HG02678 (cell line): ENCODE data around the gene KRTAP4-12.
"Not testable (repeated sequence)": the region's sequence is repeated elsewhere in the genome, so short reads cannot be mapped to it uniquely, and the experiment has no call there.

Source experiments
- ATAC-seq: cut with Tn5 transposase; IDR thresholded peaks from one replicate; pipeline ENCODE4 v1.9.1; 2021; ENCODE audit warnings: mild to moderate bottlenecking, moderate library complexity; ENCODE audit not compliant: unreplicated experiment

The KRTAP4-12 gene

GRCh38 chr17:41123991-41124371, at the start of gene KRTAP4-12:
KRTAP4-12 (minus strand) TSS chr17:41124182; CDS start chr17:41124122, 60 bp downstream.
- not testable (repeated sequence) for ATAC-seq

GRCh38 chr17:41171886-41172285, 47.9 kb upstream of the KRTAP4-12 start:
- no peak for ATAC-seq

DNA sequence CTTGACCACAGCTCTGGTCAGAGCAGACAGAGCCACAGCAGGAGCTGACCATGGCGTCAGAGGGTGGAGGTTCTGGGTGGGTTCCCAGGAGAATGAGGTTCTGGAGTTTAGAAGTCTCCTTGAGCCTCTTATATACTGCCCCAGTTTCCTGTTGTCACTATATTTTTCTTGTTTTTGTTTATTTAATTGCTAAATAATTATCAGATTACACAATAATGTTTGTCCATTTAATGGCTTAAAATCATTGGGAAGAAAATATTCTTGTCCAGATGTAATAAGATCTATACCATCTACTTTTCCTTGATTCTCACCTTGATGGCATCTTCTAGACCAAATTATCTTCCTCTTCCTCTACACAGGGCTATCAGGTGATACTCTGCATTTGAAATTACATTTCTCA, 44.1 kb upstream of the KRTAP4-12 start, which contains the start of gene KRTAP4-3:
KRTAP4-3 (minus strand) TSS at position 101 of the 400 bp plus-strand sequence; CDS start at position 52, 49 bp downstream.
- no peak for ATAC-seq

DNA sequence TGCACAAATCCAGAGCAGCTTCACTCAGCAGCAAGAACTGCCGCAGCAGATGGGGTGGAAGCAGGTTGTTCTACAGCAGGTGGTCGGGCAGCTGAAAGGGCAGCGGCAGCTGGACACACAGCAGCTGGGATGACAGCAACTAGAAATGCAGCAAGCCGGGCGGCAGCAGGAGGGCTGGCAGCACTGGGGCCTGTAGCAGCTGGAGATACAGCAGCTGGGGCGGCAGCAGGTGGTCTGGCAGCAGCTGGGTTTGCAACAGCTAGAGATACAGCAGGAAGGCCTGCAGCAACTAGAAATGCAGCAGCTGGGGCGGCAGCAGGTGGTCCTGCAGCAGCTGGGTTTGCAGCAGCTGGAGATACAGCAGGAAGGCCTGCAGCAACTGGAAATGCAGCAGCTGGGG, 43.6 kb upstream of the KRTAP4-12 start:
- no peak for ATAC-seq

GRCh38 chr17:41163828-41164227, 39.8 kb upstream of the KRTAP4-12 start:
- no peak for ATAC-seq

DNA sequence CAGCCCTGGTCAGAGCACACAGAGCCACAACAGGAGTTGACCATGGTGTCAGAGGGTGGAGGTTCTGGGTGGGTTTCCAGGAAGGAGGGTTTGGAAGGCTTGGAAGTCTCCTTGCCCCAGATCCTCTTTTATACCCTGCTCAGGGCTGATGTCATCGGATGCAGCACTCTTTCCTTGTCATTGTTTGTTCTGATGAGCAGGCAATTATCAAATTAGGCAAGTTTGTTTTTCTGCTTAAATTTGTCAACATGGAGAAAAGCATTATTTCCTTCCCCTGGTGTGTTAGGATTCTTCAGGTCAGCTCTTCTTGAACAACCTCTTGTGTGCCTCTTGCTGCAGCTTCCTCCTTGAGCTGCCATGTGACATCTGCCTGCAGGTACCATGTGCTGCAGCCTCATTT, 36.7 kb upstream of the KRTAP4-12 start, which contains the start of gene KRTAP4-4:
KRTAP4-4 (minus strand) TSS at position 101 of the 400 bp plus-strand sequence; CDS start at position 44, 57 bp downstream.
- no peak for ATAC-seq

- ATAC-seq = not testable (repeated sequence)
Observed at GRCh38 chr17:41160190-41160589, 36.2 kb upstream of the KRTAP4-12 start.

DNA sequence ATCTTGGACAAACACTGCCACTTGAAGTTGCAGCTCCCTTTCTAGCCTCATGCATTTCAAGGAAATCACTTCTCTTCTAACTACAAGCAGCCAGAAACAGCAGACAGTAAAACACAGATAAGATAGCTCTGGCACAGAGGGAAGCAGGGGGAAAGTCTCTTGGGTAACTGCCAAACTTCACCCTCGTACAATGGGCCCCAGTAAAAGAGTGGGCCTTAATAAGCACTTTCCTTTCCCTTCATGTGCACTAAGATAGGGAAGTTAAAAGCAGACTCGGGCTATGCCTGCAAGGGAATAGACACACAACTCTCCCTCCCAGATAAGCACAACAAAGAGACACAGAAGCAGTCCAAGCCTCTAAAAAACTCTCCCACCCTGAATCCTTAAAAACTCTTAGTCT, 29.9 kb upstream of the KRTAP4-12 start:
- ATAC-seq = no peak

- no peak for ATAC-seq
Observed at GRCh38 chr17:41151525-41151924, 27.5 kb upstream of the KRTAP4-12 start.

DNA sequence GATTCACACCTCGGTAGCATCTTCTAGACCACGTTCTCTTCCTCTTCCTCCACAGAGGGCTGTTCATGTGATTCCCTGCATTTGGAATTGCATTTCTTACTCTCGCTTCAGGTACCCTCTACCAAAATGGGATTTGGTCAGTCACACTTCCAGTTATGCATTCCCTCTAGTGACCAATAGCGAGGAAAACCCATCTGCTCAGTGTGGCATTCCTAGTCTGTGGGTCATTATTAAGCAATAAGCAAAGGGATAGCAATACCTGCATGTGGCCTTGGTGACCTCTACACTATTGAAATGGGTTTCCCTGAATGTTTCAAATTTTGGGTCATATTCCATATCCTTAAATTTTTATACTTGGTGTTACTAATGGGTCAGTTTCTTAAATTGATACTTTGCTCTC, 26.0 kb upstream of the KRTAP4-12 start:
- no peak for ATAC-seq

DNA sequence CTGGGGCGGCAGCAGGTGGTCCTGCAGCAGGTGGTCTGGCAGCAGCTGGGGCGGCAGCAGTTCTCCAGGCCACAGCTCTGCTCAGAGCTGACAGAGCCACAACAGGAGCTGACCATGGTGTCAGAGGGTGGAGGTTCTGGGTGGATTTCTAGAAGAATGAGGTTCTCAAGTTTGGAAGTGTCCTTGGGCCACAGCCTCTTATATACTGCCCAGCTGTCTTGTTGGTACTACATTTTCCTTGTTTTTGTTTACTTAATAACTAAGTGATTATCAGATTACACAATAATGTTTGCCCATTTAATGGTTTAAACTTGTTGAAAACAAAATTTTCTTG, 25.6 kb upstream of the KRTAP4-12 start, which contains the start of gene KRTAP4-5:
KRTAP4-5 (minus strand) TSS at position 174 of the 334 bp plus-strand sequence; CDS start at position 116, 58 bp downstream.
- no peak for ATAC-seq

DNA sequence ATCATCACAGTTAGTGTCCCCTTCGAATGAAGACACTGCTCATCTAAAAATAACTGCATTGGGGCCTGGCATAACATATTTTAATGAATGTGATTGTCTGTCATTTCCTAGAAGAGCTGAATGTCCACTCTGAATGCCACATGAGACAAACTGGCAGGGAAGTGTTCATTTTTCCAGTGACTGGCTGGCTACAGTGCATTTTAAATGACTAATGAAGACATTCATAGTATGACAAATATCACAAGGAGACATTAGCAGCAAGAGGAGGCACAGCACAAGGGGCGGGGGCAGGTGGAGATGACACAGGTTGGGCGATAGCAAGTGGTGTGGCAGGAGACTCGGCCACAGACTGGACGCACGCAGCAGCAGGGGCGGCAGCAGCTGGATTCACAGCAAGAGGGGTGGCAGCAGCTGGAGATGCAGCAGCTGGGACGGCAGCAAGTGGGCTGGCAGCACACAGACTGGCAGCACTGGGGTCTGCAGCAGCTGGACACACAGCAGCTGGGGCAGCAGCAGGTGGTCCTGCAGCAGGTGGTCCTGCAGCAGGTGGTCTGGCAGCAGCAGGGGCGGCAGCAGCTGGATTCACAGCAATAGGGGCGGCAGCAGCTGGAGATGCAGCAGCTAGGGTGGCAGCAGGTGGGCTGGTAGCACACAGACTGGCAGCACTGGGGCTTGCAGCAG, 25.1 kb upstream of the KRTAP4-12 start:
- not testable (repeated sequence) for ATAC-seq

DNA sequence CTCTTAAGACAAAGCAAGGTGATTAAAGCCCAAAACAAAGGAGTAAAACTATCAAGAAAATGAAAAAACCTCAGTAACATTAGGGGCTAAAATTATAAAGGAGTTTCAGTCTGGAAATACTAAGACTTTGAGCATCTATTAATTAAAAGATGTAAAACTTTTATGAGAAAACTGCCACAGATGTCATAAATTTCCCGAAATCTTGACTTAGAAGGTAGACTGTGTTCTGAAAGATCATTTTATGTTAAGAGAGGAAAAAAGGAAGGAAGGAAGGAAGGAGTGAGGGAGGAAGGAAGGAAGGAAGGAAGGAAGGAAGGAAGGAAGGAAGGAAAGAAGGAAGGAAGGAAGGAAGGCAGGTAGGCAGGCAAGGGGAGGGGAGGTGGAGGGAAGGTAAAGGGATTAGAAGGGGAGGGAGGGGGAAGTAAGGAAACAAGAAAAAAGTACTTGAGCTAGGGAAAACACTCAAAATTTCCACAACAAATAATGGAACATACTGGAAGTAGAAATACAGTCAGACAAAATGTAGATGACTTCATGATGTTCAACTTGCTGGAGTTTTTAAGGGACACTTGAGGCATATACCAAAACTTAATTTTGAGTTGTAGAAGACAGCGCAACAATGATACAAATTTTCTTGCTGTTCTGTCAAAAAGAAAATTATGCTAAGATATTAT, 23.7 kb upstream of the KRTAP4-12 start:
- no peak for ATAC-seq

- no peak for ATAC-seq
Observed at GRCh38 chr17:41145261-41145660, 21.3 kb upstream of the KRTAP4-12 start.

DNA sequence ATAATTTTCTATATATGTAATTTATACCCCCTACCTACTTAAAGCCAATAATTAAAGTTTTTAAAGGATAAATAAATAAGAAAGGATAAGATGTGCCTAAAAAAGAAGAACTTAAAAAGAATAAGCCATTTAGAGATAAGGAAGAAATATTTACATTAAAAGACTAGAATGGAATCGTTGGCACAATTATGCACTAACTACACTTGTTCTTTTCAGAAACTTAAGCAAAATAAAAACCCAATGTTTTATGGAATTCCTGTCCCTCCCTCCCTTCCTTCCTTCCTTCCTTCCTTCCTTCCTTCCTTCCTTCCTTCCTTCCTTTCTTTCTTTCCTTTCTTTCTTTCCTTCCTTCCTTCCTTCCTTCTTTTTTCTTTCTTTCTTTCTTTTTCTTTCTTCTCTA, 20.9 kb upstream of the KRTAP4-12 start:
- no peak for ATAC-seq

DNA sequence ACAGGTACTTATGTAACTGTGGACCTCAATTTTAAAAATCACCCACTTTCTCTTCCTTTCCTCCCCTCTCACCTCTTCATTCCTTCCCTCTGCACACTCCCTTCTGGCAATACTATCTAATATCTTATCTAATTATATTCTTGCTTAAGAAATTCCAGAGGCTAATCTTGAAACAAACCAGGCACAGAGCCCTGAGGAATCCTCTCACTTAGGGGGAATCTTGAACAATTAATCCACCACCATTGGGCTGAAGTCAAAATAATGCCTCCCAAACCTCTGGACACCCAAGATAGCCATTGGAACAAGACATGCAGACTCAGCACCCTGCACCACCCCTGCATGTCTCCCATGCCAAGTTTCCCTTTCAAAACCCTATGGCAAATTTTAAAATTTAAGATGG, 17.4 kb upstream of the KRTAP4-12 start:
- ATAC-seq = no peak

- no peak for ATAC-seq
Observed at GRCh38 chr17:41140360-41141131, 16.6 kb upstream of the KRTAP4-12 start, which contains the start of gene KRTAP4-6. KRTAP4-6 (minus strand) TSS chr17:41140544; CDS start chr17:41140487, 57 bp downstream.

DNA sequence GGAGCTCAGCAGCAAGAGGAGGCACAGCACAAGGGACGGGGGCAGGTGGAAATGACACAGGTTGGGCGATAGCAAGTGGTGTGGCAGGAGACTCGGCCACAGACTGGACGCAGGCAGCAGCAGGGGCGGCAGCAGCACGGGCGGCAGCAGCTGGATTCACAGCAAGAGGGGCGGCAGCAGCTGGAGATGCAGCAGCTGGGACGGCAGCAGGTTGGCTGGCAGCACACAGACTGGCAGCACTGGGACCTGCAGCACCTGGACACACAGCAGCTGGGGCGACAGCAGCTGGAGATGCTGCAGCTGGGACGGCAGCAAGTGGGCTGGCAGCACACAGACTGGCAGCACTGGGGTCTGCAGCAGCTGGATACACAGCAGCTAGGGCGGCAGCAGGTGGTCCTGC, 15.9 kb upstream of the KRTAP4-12 start:
- ATAC-seq = not testable (repeated sequence)

GRCh38 chr17:41133880-41134735, 10.1 kb upstream of the KRTAP4-12 start:
- ATAC-seq = no peak

GRCh38 chr17:41131979-41132378, 8.0 kb upstream of the KRTAP4-12 start:
- no peak for ATAC-seq
